NCI-H2227 treated with DMSO at 0.1 percent for 48 hours (cell line): ENCODE measurements around the gene TUBA3E.
"Not testable (repeated sequence)": the region's sequence is repeated elsewhere in the genome, so short reads cannot be mapped to it uniquely, and the experiment has no call there.

Experiments used
- DNase-seq: peaks from one replicate; lab custom pipeline; 2025; lab: John Stamatoyannopoulos, UW

TUBA3E gene

GRCh38 chr2:130191319-130191718 is 6.9 kb downstream of the TUBA3E start:
- DNase-seq, result not testable (repeated sequence)

- no peak for DNase-seq
Measured at GRCh38 chr2:130190237-130190636, 8.0 kb downstream of the TUBA3E start.

GRCh38 chr2:130188958-130189357 is 9.3 kb downstream of the TUBA3E start:
- not testable (repeated sequence) for DNase-seq

- not testable (repeated sequence) for DNase-seq
Measured at GRCh38 chr2:130187859-130188792, 10.1 kb downstream of the TUBA3E start.

- DNase-seq, result no peak
Measured at GRCh38 chr2:130187268-130187667, 11.0 kb downstream of the TUBA3E start.

- DNase-seq, result no peak
Measured at GRCh38 chr2:130186391-130186790, 11.8 kb downstream of the TUBA3E start.

GRCh38 chr2:130185896-130186295 is 12.3 kb downstream of the TUBA3E start:
- no peak for DNase-seq

GRCh38 chr2:130185436-130185835 is 12.8 kb downstream of the TUBA3E start:
- DNase-seq, result no peak

- DNase-seq, result peak; percentile 35
Measured at GRCh38 chr2:130183512-130184373, 14.5 kb downstream of the TUBA3E start.

- DNase-seq, result not testable (repeated sequence)
Measured at GRCh38 chr2:130182826-130183511, 15.3 kb downstream of the TUBA3E start.

- DNase-seq, result peak; percentile 92
Measured at GRCh38 chr2:130181880-130182682, 16.2 kb downstream of the TUBA3E start, which contains the start of gene MZT2B. Gene MZT2B, plus strand, starts transcription at chr2:130182262. Its CDS starts 21 bp downstream, at chr2:130182283.

- peak; percentile 98 for DNase-seq
Measured at GRCh38 chr2:130181325-130181879, 16.8 kb downstream of the TUBA3E start, which contains the start of gene SMPD4. Gene SMPD4, minus strand, starts transcription at chr2:130181602. Its CDS starts 5,010 bp downstream, at chr2:130176592.

GRCh38 chr2:130180404-130181324 is 17.6 kb downstream of the TUBA3E start:
- DNase-seq, result not testable (repeated sequence)

- not testable (repeated sequence) for DNase-seq
Measured at GRCh38 chr2:130174866-130175265, 23.4 kb downstream of the TUBA3E start.

GRCh38 chr2:130169896-130170295 is 28.3 kb downstream of the TUBA3E start:
- DNase-seq, result no peak

GRCh38 chr2:130169163-130169562 is 29.1 kb downstream of the TUBA3E start:
- not testable (repeated sequence) for DNase-seq

- DNase-seq, result not testable (repeated sequence)
Measured at GRCh38 chr2:130166611-130167010, 31.6 kb downstream of the TUBA3E start.

- no peak for DNase-seq
Measured at GRCh38 chr2:130165293-130166016, 32.8 kb downstream of the TUBA3E start.

GRCh38 chr2:130162968-130163367 is 35.3 kb downstream of the TUBA3E start:
- DNase-seq, result no peak
